ENCODE measurements around the gene IGF2BP2. TPM values are rescaled to one million over a fixed set of nuclear protein-coding genes. Genes with fewer than 3 reads are reported as not detected.
"Not testable (repeated sequence)": the region's sequence is repeated elsewhere in the genome, so short reads cannot be mapped to it uniquely, and the experiment has no call there.

The IGF2BP2 gene
- total and polyA plus RNA-seq, 3 experiments from 2014 or later, result 0.42 TPM; not detected in 1

DNA sequence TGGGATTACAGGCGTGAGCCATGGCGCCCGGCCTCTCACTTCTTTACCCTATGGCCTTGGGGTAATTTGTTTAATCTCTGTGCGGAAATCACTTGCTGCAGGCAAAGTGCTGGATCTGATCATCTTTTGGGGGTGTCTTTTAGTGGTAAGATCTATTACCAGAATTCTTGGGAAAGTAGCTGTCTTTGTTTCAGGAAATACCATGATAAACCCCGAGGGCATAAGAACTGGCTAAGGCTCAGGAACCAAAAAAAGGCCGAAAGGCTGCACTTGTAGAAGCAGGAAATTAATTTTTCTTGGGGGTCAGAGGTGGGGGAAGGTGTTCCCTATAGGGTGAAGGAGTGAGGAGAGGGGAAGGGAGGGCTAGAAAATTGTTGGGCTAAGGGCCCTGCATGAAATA lies 22.7 kb upstream of the IGF2BP2 start:
- H3K9me3 ChIP-seq (ENCODE audit: low read length), result no peaks in the 10 kb centered on the region
- no peaks in the 10 kb centered on the region for H3K27me3 ChIP-seq (ENCODE audit: insufficient read depth, low read length, poor library complexity, severe bottlenecking)
- H3K4me3 Mint-ChIP-seq, result no peak overlapping the region
- H3K9me3 Mint-ChIP-seq, result peaks cover 0 to 2% (median 0%) of the 10 kb centered on the region in 5 donors
- ChIA-PET POLR2A (no interaction called here), CTCF (no interaction called here)
- no peaks in the 10 kb centered on the region for H3K4me1 Mint-ChIP-seq
- DNase-seq, result no peak
- no peak overlapping the region for H3K27ac ChIP-seq (ENCODE audit: low read depth, low read length)
- H3K36me3 Mint-ChIP-seq, result no peaks in the 10 kb centered on the region
- no peaks in the 10 kb centered on the region for H3K36me3 ChIP-seq (ENCODE audit: insufficient read depth, low read length)
- no peaks in the 10 kb centered on the region for H3K4me1 ChIP-seq (ENCODE audit: insufficient read depth, low read length)
- no peak overlapping the region for H3K27ac Mint-ChIP-seq
- peaks cover 5 to 31% of the 10 kb centered on the region in 2 donors for H3K27me3 Mint-ChIP-seq
- no peak overlapping the region for H3K4me3 ChIP-seq (ENCODE audit: low read length)

DNA sequence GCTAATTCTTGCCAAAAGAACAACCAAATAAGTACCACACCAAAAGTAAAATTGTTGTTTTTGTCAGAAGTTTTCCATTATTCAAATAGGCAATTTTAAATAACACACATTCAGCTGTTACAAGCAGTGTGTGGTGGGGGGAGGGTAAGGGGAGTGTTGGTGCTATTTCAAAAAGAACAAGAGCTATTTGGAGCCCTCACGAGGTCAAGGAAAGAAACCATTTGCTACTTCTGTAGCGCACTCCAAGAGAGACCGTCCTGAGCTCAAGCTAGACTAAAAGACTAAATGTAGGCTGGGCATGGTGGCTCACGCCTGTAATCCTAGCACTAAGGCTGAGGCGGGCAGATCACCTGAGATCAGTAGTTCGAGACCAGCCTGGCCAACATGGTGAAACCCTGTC lies 21.2 kb upstream of the IGF2BP2 start:
- H3K9me3 ChIP-seq (ENCODE audit: low read length), result no peaks in the 10 kb centered on the region
- no peak for DNase-seq
- ChIA-PET POLR2A (no interaction called here), CTCF (no interaction called here)
- H3K27me3 Mint-ChIP-seq, result peaks cover 7 to 27% of the 10 kb centered on the region in 2 donors
- H3K4me3 ChIP-seq (ENCODE audit: low read length), result no peak overlapping the region
- no peak overlapping the region for H3K27ac ChIP-seq (ENCODE audit: low read depth, low read length)
- no peaks in the 10 kb centered on the region for H3K27me3 ChIP-seq (ENCODE audit: insufficient read depth, low read length, poor library complexity, severe bottlenecking)
- H3K4me3 Mint-ChIP-seq, result no peak overlapping the region
- H3K4me1 ChIP-seq (ENCODE audit: insufficient read depth, low read length), result no peaks in the 10 kb centered on the region
- H3K4me1 Mint-ChIP-seq, result no peaks in the 10 kb centered on the region
- H3K27ac Mint-ChIP-seq, result no peak overlapping the region
- H3K36me3 Mint-ChIP-seq, result no peaks in the 10 kb centered on the region
- no peaks in the 10 kb centered on the region for H3K36me3 ChIP-seq (ENCODE audit: insufficient read depth, low read length)
- H3K9me3 Mint-ChIP-seq, result no peaks in the 10 kb centered on the region

DNA sequence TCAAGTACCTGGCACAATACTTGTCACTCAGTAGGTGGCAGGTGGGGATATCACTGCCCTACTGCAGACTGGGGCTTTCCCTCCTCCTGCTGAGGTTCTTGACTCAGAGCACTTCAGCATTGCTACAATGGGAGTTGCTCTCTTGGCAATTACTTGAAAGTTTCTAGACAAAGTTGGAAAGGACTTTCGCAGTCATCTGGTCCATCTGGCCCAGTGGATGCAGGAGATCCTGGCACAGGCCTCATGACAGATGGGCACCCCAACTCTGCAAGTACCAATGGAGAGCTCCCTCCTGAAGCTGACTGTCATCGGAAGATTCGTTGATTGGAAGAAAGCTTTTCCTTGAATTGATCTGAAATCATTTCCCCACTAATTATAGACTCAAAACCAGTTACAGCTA lies 19.2 kb upstream of the IGF2BP2 start:
- ChIA-PET CTCF (no interaction called here), POLR2A (no interaction called here)
- Histone ChIP-seq H3K9me3 (ENCODE audit: low read length) (no peaks in the 10 kb centered on the region), H3K36me3 (ENCODE audit: insufficient read depth, low read length) (no peaks in the 10 kb centered on the region), H3K4me1 (ENCODE audit: insufficient read depth, low read length) (no peaks in the 10 kb centered on the region), H3K4me3 (ENCODE audit: low read length) (no peak overlapping the region), H3K27me3 (ENCODE audit: insufficient read depth, low read length, poor library complexity, severe bottlenecking) (no peaks in the 10 kb centered on the region), H3K27ac (ENCODE audit: low read depth, low read length) (no peak overlapping the region)
- Mint-ChIP-seq H3K9me3 (no peaks in the 10 kb centered on the region), H3K36me3 (no peaks in the 10 kb centered on the region), H3K4me3 (no peak overlapping the region), H3K27ac (no peak overlapping the region), H3K27me3 (peaks cover 7 to 31% of the 10 kb centered on the region in 2 donors), H3K4me1 (no peaks in the 10 kb centered on the region)
- no peak for DNase-seq

DNA sequence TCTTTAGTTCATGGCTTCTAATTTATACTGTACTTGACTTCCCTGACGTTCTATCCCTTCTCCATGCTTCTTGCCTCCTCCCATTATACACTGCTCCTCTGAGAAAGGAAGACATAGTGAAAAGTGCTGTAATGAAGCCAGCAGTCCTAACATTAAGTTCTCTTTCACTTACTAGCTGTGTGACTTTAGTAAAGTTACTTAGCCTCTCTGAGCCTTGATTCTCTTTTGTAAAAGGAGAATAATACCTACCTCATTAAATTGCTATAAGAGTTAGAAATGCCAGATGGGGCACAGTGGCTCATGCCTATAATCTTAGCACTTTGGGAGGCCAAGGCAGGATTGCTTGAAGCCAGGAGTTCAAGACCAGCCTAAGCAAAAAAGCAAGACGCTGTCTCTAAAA lies 18.8 kb upstream of the IGF2BP2 start:
- H3K27me3 Mint-ChIP-seq, result peaks cover 9 to 33% of the 10 kb centered on the region in 2 donors
- DNase-seq, result no peak
- no peaks in the 10 kb centered on the region for H3K36me3 ChIP-seq (ENCODE audit: insufficient read depth, low read length)
- H3K9me3 Mint-ChIP-seq, result no peaks in the 10 kb centered on the region
- CTCF ChIA-PET, result no interaction called here
- no peak overlapping the region for H3K4me3 ChIP-seq (ENCODE audit: low read length)
- no peaks in the 10 kb centered on the region for H3K9me3 ChIP-seq (ENCODE audit: low read length)
- H3K4me1 ChIP-seq (ENCODE audit: insufficient read depth, low read length), result no peaks in the 10 kb centered on the region
- no peaks in the 10 kb centered on the region for H3K36me3 Mint-ChIP-seq
- H3K27me3 ChIP-seq (ENCODE audit: insufficient read depth, low read length, poor library complexity, severe bottlenecking), result no peaks in the 10 kb centered on the region
- no peak overlapping the region for H3K4me3 Mint-ChIP-seq
- H3K4me1 Mint-ChIP-seq, result no peaks in the 10 kb centered on the region
- H3K27ac Mint-ChIP-seq, result peak overlapping the region in 1 of 8 donors; percentile 47
- POLR2A ChIA-PET, result no interaction called here
- no peak overlapping the region for H3K27ac ChIP-seq (ENCODE audit: low read depth, low read length)

DNA sequence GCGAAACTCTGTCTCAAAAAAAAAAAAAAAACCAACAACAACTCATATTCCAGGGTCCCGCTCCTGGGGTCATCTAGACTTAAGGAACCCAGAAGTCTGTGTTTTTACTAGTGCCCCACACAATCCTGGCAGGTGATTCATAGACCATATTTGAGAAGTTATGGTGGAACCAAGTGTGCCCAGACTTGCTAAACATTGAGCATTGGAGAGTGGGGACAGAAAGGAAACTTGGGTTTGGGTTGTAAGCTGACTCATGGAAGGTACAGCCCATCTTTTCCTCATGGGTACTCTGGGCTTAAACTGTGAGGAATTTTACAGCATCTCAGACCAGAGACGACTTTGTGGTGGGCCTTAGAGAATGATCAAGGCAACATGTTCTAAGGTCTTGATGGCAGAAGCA lies 18.3 kb upstream of the IGF2BP2 start:
- DNase-seq, result no peak
- ChIA-PET CTCF (no interaction called here), POLR2A (no interaction called here)
- H3K4me1 ChIP-seq (ENCODE audit: insufficient read depth, low read length), result no peaks in the 10 kb centered on the region
- no peaks in the 10 kb centered on the region for H3K36me3 ChIP-seq (ENCODE audit: insufficient read depth, low read length)
- H3K4me3 Mint-ChIP-seq, result no peak overlapping the region
- H3K9me3 Mint-ChIP-seq, result no peaks in the 10 kb centered on the region
- no peak overlapping the region for H3K4me3 ChIP-seq (ENCODE audit: low read length)
- H3K27me3 Mint-ChIP-seq, result peaks cover 10 to 38% of the 10 kb centered on the region in 2 donors
- H3K27ac ChIP-seq (ENCODE audit: low read depth, low read length), result no peak overlapping the region
- no peaks in the 10 kb centered on the region for H3K36me3 Mint-ChIP-seq
- H3K9me3 ChIP-seq (ENCODE audit: low read length), result no peaks in the 10 kb centered on the region
- H3K27ac Mint-ChIP-seq, result no peak overlapping the region
- H3K4me1 Mint-ChIP-seq, result no peaks in the 10 kb centered on the region
- H3K27me3 ChIP-seq (ENCODE audit: insufficient read depth, low read length, poor library complexity, severe bottlenecking), result no peaks in the 10 kb centered on the region

DNA sequence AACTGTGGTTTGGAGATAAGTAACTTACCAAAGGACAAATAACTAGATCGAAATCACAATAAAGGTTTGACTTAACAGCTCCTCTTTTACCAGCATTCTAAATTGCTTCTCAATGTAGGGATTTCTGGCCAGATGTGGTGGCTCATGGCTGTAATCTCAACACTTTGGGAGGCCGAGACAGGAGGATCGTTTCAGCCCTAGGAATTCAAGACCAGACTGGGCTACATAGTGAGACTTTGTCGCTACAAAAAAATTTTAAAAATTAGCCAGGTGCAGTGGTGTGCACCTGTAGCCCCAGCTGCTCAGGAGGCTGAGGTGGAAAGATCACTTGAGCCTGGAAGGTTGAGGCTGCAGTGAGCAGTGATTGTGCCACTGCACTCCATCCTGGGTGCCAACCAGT lies 17.4 kb upstream of the IGF2BP2 start:
- Mint-ChIP-seq H3K36me3 (no peaks in the 10 kb centered on the region), H3K4me1 (no peaks in the 10 kb centered on the region), H3K9me3 (no peaks in the 10 kb centered on the region), H3K4me3 (no peak overlapping the region), H3K27me3 (peaks cover 10 to 40% of the 10 kb centered on the region in 2 donors), H3K27ac (no peak overlapping the region)
- no peaks in the 10 kb centered on the region for H3K27me3 ChIP-seq (ENCODE audit: insufficient read depth, low read length, poor library complexity, severe bottlenecking)
- CTCF ChIA-PET, result no interaction called here
- no peak overlapping the region for H3K4me3 ChIP-seq (ENCODE audit: low read length)
- no peaks in the 10 kb centered on the region for H3K9me3 ChIP-seq (ENCODE audit: low read length)
- no peak for DNase-seq
- no peak overlapping the region for H3K27ac ChIP-seq (ENCODE audit: low read depth, low read length)
- no peaks in the 10 kb centered on the region for H3K4me1 ChIP-seq (ENCODE audit: insufficient read depth, low read length)
- H3K36me3 ChIP-seq (ENCODE audit: insufficient read depth, low read length), result no peaks in the 10 kb centered on the region
- POLR2A ChIA-PET, result no interaction called here

DNA sequence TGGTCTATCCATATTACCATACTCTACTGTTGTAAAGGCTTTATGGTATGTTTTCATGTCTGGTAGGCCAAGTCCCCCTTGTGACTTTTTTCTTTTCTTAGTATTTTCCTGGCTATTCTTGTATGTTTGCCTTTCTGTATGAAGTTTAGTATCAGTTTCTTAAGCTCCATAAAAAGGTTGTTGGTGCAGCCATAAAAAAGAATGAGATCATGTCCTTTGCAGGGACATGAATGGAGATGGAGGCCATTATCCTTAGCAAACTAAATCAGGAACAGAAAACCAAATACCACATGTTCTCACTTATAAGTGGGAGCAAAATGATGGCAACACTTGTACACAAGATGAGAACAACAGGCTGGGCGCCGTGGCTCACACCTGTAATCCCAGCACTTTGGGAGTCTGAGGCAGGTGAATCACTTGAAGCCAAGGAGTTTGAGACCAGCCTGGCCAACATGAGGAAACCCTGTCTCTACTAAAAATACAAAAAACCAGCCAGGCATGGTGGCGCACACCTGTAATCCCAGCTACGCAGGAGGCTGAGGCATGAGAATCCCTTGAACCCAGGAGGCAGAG lies 13.7 kb upstream of the IGF2BP2 start:
- H3K4me1 Mint-ChIP-seq, CTCF ChIA-PET: not testable (repeated sequence)

DNA sequence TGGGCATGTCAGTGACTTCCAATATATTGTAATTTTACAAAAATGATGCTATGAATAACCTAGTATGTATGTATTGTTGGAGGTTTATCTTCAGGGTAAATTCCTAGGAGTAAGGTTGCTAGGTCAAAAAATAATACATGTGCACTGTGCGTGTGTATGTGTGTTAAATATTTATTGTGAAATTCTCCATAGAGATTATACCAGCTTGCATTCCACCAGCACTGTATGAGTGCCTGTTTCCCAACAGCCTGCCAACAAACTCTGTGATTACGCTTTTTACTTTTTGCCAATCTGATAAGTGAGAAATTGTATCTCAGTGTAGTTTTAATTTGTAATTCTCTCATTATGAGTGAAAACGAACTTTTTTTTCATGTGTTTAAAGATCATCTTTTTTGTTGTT lies 12.6 kb upstream of the IGF2BP2 start:
- ChIA-PET POLR2A (no interaction called here), CTCF (no interaction called here)
- no peak overlapping the region for H3K27ac ChIP-seq (ENCODE audit: low read depth, low read length)
- no peak overlapping the region for H3K4me3 ChIP-seq (ENCODE audit: low read length)
- no peak for DNase-seq
- no peaks in the 10 kb centered on the region for H3K27me3 ChIP-seq (ENCODE audit: insufficient read depth, low read length, poor library complexity, severe bottlenecking)
- no peaks in the 10 kb centered on the region for H3K36me3 ChIP-seq (ENCODE audit: insufficient read depth, low read length)
- peaks cover 15 to 36% of the 10 kb centered on the region in 2 donors for H3K27me3 Mint-ChIP-seq
- no peaks in the 10 kb centered on the region for H3K4me1 Mint-ChIP-seq
- H3K4me1 ChIP-seq (ENCODE audit: insufficient read depth, low read length), result no peaks in the 10 kb centered on the region
- no peak overlapping the region for H3K27ac Mint-ChIP-seq
- no peak overlapping the region for H3K4me3 Mint-ChIP-seq
- H3K9me3 ChIP-seq (ENCODE audit: low read length), result no peaks in the 10 kb centered on the region
- no peaks in the 10 kb centered on the region for H3K9me3 Mint-ChIP-seq
- H3K36me3 Mint-ChIP-seq, result no peaks in the 10 kb centered on the region

More for the DNA sequence above, 13.7 kb upstream of the IGF2BP2 start:
- DNase-seq; POLR2A ChIA-PET; H3K9me3 Mint-ChIP-seq; H3K9me3 ChIP-seq (ENCODE audit: low read length); H3K36me3 Mint-ChIP-seq; H3K4me3 Mint-ChIP-seq; H3K27me3 ChIP-seq (ENCODE audit: insufficient read depth, low read length, poor library complexity, severe bottlenecking); H3K27ac Mint-ChIP-seq; H3K4me3 ChIP-seq (ENCODE audit: low read length); H3K4me1 ChIP-seq (ENCODE audit: insufficient read depth, low read length); H3K27ac ChIP-seq (ENCODE audit: low read depth, low read length); H3K36me3 ChIP-seq (ENCODE audit: insufficient read depth, low read length): not testable (repeated sequence)
- peaks cover 15 to 32% of the 10 kb centered on the region in 2 donors for H3K27me3 Mint-ChIP-seq

DNA sequence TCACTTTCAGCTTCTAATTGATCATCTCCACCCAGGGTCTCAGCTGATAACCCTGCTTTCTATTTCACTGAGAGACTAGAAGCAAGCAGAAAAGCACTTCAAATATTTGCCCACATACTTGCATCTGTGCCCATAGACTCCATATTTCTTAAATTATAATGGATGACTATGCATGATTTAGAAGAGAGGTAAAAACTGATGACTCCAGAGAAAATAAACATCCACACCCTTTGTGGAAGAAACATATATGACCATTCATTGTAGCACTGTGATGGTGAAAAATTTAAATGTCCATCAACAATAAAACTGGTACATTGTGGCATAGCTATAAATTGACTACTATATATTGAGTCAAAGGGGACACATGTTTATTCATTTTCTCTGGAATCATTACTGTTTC lies 7.1 kb upstream of the IGF2BP2 start:
- ChIA-PET CTCF (no interaction called here), POLR2A (no interaction called here)
- H3K9me3 ChIP-seq (ENCODE audit: low read length), result no peaks in the 10 kb centered on the region
- H3K36me3 ChIP-seq (ENCODE audit: insufficient read depth, low read length), result no peaks in the 10 kb centered on the region
- DNase-seq, result no peak
- Mint-ChIP-seq H3K9me3 (no peaks in the 10 kb centered on the region), H3K4me1 (no peaks in the 10 kb centered on the region), H3K36me3 (no peaks in the 10 kb centered on the region), H3K27me3 (peaks cover 20 to 50% of the 10 kb centered on the region in 2 donors), H3K4me3 (no peak overlapping the region), H3K27ac (no peak overlapping the region)
- H3K27ac ChIP-seq (ENCODE audit: low read depth, low read length), result no peak overlapping the region
- peaks cover 4% of the 10 kb centered on the region for H3K27me3 ChIP-seq (ENCODE audit: insufficient read depth, low read length, poor library complexity, severe bottlenecking)
- no peaks in the 10 kb centered on the region for H3K4me1 ChIP-seq (ENCODE audit: insufficient read depth, low read length)
- no peak overlapping the region for H3K4me3 ChIP-seq (ENCODE audit: low read length)
